ENCODE data around the gene MARS2. TPM values are rescaled to one million over a fixed set of nuclear protein-coding genes. Genes with fewer than 3 reads are reported as not detected.
A peak's percentile ranks its signal among the peaks of the same experiment; 100 is the strongest.
"Not testable (repeated sequence)": the region's sequence is repeated elsewhere in the genome, so short reads cannot be mapped to it uniquely, and the experiment has no call there.

Gene MARS2
- total RNA-seq, 4 donors from 2014 or later, result 5.4 to 24.9 (median 7.5) TPM

GRCh38 chr2:197677483-197677882 is 27.7 kb upstream of the MARS2 start:
- DNase-seq (ENCODE audit: low spot score) (no peak), ATAC-seq (ENCODE audit: low FRiP score) (no peak)
- no peak for TF ChIP-seq CTCF (IDR thresholded peaks at IDR 0.05)

- ATAC-seq (ENCODE audit: low FRiP score); DNase-seq (ENCODE audit: low spot score): not testable (repeated sequence)
Observed at GRCh38 chr2:197695206-197695605, 10.0 kb upstream of the MARS2 start.

GRCh38 chr2:197695971-197696370 is 9.2 kb upstream of the MARS2 start:
- not testable (repeated sequence) for DNase-seq (ENCODE audit: low spot score); ATAC-seq (ENCODE audit: low FRiP score)

- DNase-seq (ENCODE audit: low spot score); ATAC-seq (ENCODE audit: low FRiP score): not testable (repeated sequence)
Observed at GRCh38 chr2:197696571-197696970, 8.6 kb upstream of the MARS2 start.

GRCh38 chr2:197699724-197700123 is 5.4 kb upstream of the MARS2 start:
- not testable (repeated sequence) for ATAC-seq (ENCODE audit: low FRiP score); DNase-seq (ENCODE audit: low spot score)

GRCh38 chr2:197700960-197701359 is 4.2 kb upstream of the MARS2 start:
- TF ChIP-seq CTCF (IDR thresholded peaks at IDR 0.05), result no peak
- no peak for DNase-seq (ENCODE audit: low spot score)
- ATAC-seq (ENCODE audit: low FRiP score), result no peak

GRCh38 chr2:197704434-197705120 is 592 bp upstream of the MARS2 start:
- ATAC-seq (ENCODE audit: low FRiP score), result peak; percentile 24
- no peak for DNase-seq (ENCODE audit: low spot score)
- no peak for TF ChIP-seq CTCF (IDR thresholded peaks at IDR 0.05)

- DNase-seq (ENCODE audit: low spot score) (peak; percentile 22), ATAC-seq (ENCODE audit: low FRiP score) (peak; percentile 16)
Observed at GRCh38 chr2:197705912-197706838, 1.0 kb downstream of the MARS2 start.

More at GRCh38 chr2:197705912-197706838, 1.0 kb downstream of the MARS2 start:
- no peak for TF ChIP-seq CTCF (IDR thresholded peaks at IDR 0.05)

All from omental fat pad (tissue), 4 donors.